HG02981 (cell line): ENCODE data around the gene SORCS3.

Source experiments
- ATAC-seq: cut with Tn5 transposase; IDR thresholded peaks from one replicate; pipeline ENCODE4 v1.9.1; 2021; ENCODE audit warnings: mild to moderate bottlenecking, moderate library complexity; ENCODE audit not compliant: unreplicated experiment

SORCS3 gene

GRCh38 chr10:104643303-104643663 lies 2.2 kb downstream of the SORCS3 start:
- ATAC-seq = no peak

- no peak for ATAC-seq
Measured at GRCh38 chr10:104646146-104646545, 5.1 kb downstream of the SORCS3 start.

GRCh38 chr10:104648421-104648820 lies 7.3 kb downstream of the SORCS3 start:
- ATAC-seq = no peak

DNA sequence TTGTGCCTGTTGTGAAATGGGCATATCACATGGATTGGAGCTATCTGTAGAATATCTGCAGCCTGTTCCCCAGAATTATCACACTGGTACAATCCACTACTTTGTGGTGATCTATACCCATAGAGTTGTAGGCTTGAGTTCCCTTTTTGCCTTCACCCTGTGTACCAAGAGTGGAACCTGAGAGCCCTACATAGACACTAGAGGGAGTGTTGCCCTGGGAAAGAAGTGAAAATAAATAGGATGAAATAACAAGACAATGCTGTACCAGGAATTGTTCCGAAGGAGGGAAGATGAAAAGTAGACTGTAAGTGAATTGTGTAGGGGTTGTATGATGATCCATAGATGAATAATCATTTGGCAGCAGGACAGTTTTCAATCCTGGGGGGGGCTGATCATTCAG lies 9.0 kb downstream of the SORCS3 start:
- no peak for ATAC-seq

- no peak for ATAC-seq
Measured at GRCh38 chr10:104650635-104651331, 9.7 kb downstream of the SORCS3 start.

DNA sequence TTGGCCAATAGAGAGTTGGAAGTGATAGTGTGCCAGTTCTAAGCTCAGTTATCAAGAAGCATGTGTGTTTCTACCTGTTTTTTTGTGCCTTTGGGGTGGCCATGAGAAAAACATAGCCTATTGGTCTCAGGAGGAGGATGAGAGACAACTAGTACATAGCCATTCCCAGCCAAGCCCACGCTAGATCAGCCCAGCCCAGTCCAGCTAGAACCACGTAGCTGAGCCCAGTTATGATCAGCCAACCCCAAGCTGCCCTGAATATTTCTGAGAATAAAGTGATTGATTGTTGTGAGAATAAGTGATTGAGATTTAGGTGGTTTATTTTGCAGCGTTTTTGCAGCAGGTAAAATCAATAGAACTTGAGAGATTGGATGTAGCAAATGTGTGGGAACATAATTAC lies 15.9 kb downstream of the SORCS3 start:
- ATAC-seq = no peak

GRCh38 chr10:104657457-104657856 lies 16.4 kb downstream of the SORCS3 start:
- no peak for ATAC-seq

GRCh38 chr10:104658067-104658466 lies 17.0 kb downstream of the SORCS3 start:
- no peak for ATAC-seq

GRCh38 chr10:104659809-104660208 lies 18.7 kb downstream of the SORCS3 start:
- ATAC-seq = no peak

GRCh38 chr10:104663076-104663475 lies 22.0 kb downstream of the SORCS3 start:
- ATAC-seq = no peak

GRCh38 chr10:104663563-104663962 lies 22.5 kb downstream of the SORCS3 start:
- ATAC-seq = no peak

GRCh38 chr10:104664205-104664604 lies 23.1 kb downstream of the SORCS3 start:
- ATAC-seq = no peak

GRCh38 chr10:104665174-104665573 lies 24.1 kb downstream of the SORCS3 start:
- no peak for ATAC-seq

GRCh38 chr10:104666106-104666505 lies 25.0 kb downstream of the SORCS3 start:
- ATAC-seq = no peak

GRCh38 chr10:104676874-104677273 lies 35.8 kb downstream of the SORCS3 start:
- no peak for ATAC-seq

- no peak for ATAC-seq
Measured at GRCh38 chr10:104678658-104679057, 37.6 kb downstream of the SORCS3 start.

- no peak for ATAC-seq
Measured at GRCh38 chr10:104680467-104681401, 39.6 kb downstream of the SORCS3 start.

DNA sequence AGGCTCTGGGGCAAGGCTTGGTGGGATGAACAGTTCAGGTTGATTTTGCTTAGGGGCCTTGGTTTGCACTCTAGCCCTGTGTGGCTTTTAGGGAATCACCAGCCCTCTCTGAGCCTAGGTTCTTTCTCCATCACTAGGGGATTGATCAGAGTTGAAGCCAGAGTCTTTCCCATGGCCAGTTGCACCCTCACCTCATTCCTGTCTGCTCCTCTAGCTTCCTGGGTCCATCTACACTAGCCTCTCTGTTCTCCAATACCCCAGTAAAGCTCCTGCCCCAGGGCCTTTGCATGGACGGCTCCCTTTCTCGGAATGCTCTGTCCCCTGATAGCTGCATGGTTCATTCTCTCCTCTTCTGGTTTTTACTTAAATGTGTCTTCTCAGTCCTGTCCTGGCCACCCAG lies 40.4 kb downstream of the SORCS3 start:
- no peak for ATAC-seq

- ATAC-seq = no peak
Measured at GRCh38 chr10:104683567-104683966, 42.5 kb downstream of the SORCS3 start.

DNA sequence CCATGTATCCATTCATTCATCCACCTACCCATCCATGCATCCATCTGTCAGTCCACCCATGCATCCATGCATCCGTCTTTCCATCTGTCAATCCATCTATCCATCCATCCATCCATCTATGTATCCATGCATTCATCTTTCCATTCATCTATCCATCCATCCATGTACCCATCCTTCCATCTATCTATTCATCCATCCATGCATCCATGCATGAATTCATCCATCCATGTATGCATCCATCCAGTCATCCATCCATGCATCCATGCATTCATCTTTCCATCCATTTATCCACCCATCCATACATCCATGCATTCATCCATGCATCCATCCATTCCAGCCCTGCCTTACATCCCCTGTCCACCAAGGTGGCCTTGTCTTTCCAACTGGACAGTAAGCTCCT lies 45.7 kb downstream of the SORCS3 start:
- ATAC-seq = no peak

- no peak for ATAC-seq
Measured at GRCh38 chr10:104688251-104689042, 47.4 kb downstream of the SORCS3 start.
